Measurements from ENCODE around the gene FAM110D.

DNA sequence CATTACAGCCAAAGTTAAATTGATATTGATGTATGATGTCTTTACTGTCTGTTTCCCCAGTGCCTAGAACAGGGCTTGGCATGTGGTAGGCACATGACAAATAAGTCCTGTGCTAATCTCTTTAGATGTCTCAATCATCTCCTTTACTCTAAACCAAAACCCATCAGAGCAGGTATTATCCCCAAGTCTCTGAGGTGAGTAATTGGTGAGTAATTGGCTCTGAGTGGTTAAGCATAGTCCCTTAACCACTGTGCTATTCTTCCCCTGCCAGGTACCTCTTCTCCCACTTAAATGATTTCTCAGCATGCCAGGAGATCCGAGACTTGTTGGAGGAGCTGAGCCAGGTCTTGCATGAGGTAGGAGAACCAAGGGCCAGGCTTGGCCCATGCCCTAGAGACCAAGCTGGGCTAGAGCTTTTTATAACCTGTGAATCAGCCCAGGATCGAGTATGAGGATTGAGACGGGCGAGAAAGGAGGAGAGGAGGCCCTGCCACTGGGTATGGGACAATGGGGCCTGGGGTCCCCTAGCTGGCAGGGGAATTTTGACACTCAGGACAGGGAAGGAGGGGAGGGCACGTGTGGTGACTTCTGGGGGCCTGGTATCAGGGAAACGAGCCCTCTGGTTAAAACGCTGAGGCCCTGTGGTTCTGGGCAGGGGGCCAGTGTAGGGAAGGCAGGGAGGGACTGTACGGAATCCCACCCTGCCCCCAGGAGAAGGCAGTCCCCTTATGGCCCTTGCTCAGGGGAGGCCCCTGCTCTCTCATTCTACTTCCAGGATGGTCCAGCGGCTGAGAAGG, 22.9 kb downstream of the FAM110D start:
- TF ChIP-seq, protein P1, sequence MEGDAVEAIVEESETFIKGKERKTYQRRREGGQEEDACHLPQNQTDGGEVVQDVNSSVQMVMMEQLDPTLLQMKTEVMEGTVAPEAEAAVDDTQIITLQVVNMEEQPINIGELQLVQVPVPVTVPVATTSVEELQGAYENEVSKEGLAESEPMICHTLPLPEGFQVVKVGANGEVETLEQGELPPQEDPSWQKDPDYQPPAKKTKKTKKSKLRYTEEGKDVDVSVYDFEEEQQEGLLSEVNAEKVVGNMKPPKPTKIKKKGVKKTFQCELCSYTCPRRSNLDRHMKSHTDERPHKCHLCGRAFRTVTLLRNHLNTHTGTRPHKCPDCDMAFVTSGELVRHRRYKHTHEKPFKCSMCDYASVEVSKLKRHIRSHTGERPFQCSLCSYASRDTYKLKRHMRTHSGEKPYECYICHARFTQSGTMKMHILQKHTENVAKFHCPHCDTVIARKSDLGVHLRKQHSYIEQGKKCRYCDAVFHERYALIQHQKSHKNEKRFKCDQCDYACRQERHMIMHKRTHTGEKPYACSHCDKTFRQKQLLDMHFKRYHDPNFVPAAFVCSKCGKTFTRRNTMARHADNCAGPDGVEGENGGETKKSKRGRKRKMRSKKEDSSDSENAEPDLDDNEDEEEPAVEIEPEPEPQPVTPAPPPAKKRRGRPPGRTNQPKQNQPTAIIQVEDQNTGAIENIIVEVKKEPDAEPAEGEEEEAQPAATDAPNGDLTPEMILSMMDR (IDR thresholded peaks at IDR 0.05; ENCODE audit: low read depth, low read length, poor library complexity, severe bottlenecking), result no peak
- TF ChIP-seq EZH2phosphoT487 (IDR thresholded peaks at IDR 0.05; ENCODE audit: borderline replicate concordance, low read length), result no peak
